Jurkat, Clone E6-1 (cell line): ENCODE measurements around the gene RHD.
"Not testable (repeated sequence)": the region's sequence is repeated elsewhere in the genome, so short reads cannot be mapped to it uniquely, and the experiment has no call there.

Source experiments
- DNase-seq: peaks from one replicate; pipeline ENCODE4 v3.0.0-alpha.2; 2011; ENCODE audit warnings: low read depth, low spot score
- H3K4me3 ChIP-seq: 2 replicates; pipeline ENCODE4 v1.5.1; 2011; ENCODE audit warnings: mild to moderate bottlenecking, low read length, control low read depth, moderate library complexity

Gene RHD

DNA sequence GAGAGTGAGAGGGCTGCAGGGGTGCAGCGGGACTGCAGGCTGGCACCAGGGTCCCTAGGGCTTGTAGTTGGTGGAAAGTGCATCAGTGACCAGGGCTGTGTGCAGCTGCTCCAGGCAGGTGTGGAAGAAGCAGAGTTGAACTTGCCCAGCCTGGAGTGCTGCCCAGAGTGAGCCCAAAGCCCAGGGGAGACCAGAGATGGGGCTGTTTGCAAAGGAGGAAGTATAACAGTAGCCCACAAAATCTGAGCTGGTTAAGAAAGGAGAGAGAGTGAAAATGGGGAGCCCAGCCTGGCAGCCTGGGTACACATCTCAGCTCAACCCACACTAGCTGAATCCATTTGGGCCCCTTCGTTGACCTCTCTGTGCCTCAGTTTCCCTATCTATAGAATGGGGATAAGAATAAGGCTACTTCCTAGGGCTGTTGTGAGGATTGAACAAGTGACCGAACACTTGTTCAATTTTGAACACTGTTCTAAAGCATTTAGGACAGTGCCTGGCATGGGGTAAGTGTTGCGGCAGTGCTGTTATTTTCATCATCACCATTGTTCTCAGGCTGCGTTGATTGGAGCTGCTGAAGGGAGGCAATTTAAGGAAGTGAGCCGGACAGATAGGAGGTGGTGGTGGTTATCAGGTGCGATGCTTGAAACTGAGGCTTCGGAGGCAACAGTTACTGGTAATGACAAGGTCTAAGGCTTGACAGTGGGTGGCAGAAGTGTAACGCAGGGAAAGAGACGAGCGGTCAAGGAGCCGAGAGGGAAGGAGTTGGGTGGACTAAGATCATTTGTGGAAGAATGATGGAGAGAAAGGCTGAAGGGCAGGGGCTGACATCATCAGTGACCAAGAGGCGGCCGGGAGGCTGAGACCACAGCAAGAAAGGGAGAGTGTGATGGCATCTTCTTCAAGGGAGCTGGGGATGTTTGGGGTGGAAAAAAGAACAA lies 22.8 kb downstream of the RHD start:
- not testable (repeated sequence) for H3K4me3 ChIP-seq, DNase-seq

DNA sequence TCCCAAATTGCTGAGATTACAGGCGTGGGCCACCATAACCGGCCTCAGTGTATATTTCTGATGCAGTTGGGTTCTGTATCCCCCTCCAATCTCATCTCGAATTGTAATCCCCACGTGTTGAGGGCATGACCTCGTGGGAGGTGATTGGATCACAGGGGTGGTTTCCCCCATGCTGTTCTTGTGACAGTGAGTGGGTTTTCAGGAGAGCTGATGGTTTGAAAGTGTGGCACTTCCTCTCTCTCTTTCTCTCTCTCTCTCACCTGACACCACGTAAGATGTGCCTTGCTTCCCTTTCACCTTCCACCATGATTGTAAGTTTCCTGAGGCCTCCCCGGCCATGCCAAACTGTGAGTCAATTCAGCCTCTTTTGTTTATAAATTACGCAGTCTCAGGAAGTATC lies 24.2 kb downstream of the RHD start:
- H3K4me3 ChIP-seq, DNase-seq: not testable (repeated sequence)

DNA sequence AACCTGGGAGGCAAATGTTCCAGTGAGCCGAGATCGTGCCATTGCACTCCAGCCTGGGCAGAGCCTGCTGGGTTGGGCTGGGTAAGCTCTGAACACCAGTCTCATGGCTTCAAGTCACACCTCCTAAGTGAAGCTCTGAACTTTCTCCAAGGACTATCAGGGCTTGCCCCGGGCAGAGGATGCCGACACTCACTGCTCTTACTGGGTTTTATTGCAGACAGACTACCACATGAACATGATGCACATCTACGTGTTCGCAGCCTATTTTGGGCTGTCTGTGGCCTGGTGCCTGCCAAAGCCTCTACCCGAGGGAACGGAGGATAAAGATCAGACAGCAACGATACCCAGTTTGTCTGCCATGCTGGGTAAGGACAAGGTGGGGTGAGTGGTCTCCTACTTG lies 28.4 kb downstream of the RHD start:
- not testable (repeated sequence) for DNase-seq, H3K4me3 ChIP-seq

DNA sequence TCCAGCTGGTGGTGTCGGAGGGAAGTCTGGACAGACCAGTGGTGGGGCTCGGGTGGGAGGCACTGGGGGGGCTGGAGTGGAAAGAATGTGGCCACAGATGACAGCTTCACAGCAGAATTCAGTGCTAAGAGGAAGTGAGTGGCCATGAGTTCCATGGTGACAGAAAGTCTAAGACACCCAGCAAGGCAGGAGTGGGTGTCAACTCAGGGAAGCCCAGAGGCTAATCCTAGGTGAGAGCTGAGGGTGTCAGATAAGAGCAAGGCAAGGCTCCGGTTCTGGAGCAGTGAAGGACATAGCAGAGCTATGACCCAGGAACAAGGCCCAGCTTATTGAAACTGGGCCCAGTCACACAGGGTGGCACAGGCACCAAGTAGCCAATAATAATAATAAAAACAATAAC lies 30.0 kb downstream of the RHD start:
- DNase-seq, H3K4me3 ChIP-seq: not testable (repeated sequence)

DNA sequence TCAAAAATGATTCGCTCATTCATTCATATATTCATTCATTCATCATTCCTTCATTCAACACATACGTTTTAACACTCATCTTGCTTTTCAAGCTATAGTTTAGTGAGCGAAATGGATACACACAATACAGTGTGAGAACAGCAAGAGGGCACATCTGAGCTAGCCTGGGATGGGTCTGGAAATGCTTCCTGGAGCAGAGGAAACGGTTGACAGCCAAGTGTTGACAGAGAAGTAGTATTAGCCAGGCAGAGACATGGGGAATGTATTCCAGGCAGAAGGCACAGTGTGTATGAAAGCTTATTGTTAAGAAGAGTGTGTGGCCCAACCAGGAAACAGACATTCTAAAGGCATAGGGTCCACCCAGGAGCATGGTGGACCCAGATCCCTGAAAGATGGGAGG lies 32.6 kb downstream of the RHD start:
- H3K4me3 ChIP-seq, DNase-seq: not testable (repeated sequence)

DNA sequence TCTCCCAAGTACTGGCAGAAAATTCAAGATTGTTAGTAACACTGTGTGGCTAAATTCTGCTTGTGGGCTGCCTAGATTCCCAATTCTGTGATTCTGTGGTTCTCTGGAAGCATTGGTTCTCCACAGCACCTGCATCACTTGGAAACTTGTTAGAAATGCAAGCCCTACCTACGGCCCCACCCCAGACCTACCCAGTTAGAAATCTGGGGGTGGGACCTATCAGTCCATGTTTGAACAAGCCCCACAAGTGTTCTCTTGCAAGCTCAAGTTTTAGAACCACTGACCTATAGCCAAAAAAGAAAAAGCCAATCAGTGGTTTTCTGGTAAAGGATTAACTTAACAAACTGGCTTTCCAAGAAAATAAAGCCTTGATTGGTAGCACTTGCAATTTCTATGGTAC lies 35.9 kb downstream of the RHD start:
- H3K4me3 ChIP-seq, DNase-seq: not testable (repeated sequence)

DNA sequence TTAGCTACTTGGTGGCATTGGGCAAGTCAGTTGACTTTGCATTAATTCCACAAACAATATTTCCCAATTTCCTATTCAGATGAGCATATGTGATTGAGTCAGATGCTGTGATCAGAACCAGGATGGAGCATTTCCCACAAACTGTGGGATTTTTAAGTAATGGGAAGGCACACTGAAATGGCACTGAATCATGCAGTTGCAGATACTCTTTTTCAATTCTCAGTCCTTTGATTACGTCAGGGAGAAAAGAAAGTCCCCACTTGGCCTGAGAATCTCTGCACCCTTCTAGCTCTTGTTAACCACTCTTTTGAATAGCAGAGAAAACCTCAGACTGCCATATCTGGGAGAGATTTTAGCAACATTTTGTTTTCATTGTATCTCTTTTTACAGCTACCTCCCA lies 36.8 kb downstream of the RHD start:
- H3K4me3 ChIP-seq, DNase-seq: not testable (repeated sequence)

DNA sequence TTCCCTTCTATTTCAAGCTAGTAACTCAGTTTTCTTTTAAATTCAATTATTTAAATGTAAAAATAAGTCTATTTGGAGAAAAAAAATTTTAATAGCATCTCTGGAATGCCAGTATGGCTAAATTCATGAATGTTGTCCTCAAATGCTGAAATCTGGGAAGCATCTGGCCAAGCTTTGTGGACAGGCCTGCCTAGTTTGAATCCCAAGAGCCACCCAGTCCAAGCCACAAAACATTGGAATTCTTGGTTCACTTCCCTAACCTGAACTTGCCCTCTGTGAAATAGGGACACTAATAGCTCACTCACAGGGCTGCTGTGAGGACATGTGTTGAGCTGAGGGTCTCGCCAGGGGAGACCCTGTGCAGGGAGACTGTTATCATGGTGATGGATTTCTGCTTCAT lies 37.2 kb downstream of the RHD start:
- H3K4me3 ChIP-seq, DNase-seq: not testable (repeated sequence)

DNA sequence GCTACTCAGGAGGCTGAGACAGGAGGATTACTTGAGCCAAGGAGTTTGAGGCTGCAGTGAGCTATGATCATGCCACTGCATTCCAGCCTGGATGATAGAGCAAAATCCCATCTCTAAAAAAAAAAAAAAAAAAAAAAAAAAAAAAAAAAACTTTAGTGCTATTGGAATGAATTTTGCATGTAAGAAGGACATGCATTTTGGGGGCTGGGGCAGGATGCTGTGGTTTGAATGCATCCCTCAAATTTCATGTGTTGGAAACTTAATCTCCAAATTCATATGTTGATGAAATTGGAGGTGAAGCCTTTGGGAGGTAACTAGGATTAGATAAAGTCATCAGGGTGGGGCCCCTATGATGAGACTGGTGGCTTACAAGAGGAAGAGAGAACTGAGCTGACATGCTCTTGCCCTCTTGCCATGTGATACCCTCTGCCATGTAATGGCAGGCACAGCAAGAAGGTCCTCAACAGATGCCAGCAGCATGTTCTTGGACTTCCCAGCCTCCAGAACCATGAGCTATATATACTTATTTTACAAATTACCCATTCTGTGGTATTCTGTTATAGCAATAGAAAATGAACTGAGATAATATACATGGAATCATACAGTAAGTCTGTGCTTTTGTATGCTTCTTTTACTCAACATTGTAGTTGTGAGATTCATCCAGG lies 40.6 kb downstream of the RHD start:
- not testable (repeated sequence) for H3K4me3 ChIP-seq, DNase-seq

DNA sequence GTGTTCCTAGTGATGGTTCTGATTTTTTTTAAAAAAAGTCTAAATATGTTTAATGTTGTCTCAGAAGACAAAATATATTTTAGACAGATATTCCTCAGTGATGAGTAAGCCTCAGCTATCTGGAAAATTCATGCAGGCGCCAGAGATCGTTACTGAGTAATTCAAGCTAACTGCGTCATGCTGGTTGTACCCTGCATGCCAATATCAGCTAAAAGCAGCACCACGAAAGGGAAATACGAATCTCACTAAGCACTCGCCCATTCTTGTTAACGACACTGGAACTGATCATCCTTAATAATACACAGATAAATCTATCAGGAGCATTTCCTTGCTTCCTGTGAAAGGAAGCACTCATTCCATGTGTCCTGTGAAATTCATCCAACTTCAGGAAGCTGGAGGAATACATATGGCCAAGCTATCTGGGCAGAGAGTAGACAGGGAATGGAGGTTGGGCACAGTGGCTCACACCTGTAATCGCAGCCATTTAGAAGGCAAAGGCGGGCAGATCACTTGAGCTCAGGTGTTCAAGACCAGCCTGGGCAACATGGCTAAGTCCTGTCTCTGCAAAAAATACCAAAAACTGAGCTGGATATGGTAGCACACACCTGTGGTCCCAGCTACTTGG lies 48.1 kb downstream of the RHD start:
- not testable (repeated sequence) for DNase-seq, H3K4me3 ChIP-seq

DNA sequence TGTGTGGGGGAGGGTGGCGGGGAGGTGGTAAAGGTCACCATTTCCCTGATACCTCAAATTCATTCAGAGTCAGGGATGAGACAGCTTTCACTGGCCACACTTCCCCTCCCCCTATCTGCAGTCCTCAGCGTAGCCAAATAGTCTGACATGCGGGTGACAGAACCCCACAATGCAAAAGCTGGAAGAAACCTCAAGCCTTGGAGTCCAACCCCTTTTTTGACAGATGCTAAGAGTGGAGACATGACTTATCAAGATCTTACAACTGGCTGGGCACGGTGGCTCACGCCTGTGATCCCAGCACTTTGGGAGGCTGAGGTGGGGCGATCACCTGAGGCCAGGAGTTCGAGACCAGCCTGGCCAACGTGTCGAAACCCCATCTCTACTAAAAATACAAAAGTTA lies 49.8 kb downstream of the RHD start:
- not testable (repeated sequence) for DNase-seq, H3K4me3 ChIP-seq

DNA sequence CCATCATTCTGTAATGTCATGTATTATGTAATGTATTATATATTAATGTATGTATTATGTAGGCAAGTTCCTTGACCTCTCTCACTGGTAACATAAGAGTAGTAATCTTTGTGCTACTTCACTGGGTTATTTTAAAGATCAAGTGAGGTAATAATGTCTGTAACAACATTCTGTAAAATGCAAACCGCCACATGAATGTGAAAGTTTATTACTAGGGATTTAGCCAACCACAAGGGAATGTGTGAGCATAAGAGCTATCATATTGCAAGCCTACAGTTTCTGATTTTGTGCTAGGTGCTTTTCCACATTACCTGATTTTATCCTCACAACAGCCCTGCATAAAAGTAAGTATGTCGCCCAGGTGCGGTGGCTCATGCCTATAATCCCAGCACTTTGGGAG lies 52.1 kb downstream of the RHD start:
- DNase-seq, H3K4me3 ChIP-seq: not testable (repeated sequence)

DNA sequence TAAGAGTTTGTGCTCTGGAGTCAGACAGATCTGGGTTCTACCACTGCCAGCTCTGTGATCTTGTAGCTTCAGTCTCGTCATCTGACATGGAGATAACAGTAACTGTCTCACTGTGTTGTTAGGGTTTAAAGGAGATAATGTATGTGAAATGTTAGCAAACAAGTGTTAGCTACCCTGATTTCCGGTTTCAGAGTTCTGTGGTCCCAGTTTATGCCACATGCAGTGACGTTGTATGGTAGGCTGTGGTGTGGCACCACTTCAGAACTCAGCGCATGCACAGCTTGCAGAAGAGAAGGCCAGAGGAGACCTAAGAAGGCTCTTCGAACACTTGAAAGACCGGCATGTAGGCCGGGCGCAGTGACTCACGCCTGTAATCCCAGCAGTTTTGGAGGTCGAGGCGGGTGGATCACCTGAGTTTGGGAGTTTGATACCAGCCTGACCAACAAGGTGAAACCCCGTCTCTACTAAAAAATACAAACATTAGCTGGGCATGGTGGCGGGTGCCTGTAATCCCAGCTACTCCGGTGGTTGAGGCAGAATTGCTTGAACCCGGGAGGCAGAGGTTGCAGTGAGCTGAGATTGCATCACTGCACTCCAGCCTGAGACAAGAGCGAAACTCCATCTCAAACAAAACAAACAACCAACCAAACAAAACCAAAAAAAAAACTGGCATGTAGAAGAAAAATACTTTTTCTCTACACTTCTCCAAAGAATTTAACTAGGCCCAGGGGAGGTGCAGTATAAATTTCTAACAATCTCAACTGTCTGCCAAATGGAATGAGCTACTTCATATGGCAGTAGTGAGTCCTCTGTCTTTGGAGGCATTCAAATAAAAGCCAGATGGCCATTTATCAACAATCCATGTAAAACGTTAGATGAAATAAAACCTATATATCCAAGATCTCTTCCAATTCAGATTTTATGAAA lies 55.8 kb downstream of the RHD start:
- not testable (repeated sequence) for H3K4me3 ChIP-seq, DNase-seq

DNA sequence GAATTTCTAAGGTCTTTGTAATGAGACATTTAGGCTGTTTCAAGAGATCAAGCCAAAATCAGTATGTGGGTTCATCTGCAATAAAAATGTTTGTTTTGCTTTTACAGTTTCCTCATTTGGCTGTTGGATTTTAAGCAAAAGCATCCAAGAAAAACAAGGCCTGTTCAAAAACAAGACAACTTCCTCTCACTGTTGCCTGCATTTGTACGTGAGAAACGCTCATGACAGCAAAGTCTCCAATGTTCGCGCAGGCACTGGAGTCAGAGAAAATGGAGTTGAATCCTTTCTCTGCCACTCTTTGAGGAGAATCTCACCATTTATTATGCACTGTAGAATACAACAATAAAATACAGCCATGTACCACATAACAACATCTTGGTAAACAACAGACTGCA lies 56.5 kb downstream of the RHD start:
- not testable (repeated sequence) for DNase-seq, H3K4me3 ChIP-seq

DNA sequence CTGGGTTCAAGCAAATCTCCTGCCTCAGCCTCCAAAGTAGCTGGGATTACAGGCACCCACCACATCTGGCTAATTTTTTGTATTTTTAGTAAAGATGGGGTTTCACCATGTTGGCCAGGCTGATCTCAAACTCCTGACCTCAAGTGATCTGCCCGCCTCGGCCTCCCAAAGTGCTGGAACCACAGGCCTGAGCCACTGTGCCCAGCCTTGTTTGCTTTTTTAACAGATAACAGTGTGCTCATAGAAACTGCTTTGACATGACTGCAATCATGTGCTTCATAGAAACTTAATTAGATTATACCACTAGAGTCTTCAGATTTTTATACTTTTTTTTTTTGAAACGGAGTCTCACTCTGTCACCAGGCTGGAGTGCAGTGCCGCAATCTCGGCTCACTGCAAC lies 57.0 kb downstream of the RHD start:
- DNase-seq, H3K4me3 ChIP-seq: not testable (repeated sequence)

DNA sequence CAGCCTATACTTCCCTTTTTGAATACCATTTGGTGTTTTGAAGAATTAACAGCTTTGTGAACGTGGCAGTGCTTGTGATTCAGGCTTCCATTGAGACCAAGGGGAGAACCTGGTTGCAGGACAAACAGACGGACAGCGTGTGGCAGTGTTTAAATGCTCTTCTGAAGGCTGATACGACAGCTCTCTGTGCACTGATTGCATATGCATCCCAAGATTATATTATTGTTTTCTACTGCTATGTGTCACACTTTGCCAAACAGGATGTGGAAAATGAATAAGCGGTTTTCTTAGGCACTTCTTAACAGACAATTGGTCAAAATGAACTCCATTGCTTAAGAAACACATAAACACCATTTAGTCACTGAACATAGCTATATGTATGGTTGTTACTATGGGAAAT lies 57.6 kb downstream of the RHD start:
- peak; percentile 20 for DNase-seq
- not testable (repeated sequence) for H3K4me3 ChIP-seq

DNA sequence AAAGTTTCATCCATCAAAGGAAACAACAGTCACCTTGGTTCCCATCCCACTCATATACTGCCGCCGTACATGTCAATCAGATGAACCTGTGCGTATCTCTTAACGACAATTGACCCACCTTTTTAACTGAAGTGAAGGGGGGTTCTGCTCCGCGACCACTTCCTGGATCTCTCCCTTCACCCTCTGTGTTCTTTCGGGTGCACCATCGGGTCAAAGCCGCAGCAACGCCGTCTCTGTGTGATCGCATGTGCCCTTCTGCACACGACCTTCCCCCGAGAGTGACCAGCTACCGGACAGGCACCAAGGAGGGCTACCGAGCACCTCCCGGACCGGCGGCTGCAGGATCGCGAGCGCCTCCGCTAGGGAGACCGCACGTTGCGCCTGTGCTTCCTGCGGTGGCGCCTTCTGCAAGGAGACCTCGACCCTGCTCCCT lies 64.6 kb downstream of the RHD start:
- peak; percentile 51 for DNase-seq

DNA sequence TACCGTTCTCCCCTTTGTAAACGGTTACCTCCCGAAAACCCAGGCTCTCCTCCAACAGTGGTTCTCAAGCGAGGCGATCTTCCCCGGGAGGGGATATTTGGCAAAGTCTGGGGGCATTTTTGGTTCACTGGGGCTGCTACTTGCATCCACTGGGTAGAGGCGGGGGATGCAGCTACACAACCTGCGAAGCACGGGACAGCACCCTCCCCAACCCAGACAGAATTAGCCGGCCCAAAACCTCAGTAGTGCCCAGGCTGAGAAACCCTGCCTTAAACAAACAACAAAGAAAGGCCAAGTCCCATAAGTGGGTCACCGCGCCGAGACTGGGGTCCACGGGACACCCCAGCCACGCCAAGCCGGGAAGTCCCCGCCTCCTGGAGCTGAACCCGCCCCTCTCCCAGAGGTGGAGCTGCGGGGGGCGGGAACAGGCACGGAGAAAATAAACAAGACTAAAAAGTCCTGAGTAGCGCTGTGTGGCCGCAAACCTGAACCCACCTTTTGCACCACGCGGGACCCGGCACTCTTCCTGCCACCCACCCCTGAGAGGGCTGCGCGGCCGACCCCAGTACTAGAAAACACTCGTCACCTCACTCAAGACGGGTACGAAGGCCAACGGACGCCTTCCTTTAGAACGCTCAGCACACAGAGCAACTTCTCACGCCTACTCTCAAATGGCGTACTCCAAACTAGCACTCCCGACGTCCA lies 65.3 kb downstream of the RHD start:
- not testable (repeated sequence) for DNase-seq
- peak overlapping the region; percentile 91 for H3K4me3 ChIP-seq

More for the DNA sequence above, 64.6 kb downstream of the RHD start:
- H3K4me3 ChIP-seq = peak overlapping the region; percentile 66
